Measurements from ENCODE around the gene ARHGAP6.

GRCh38 chrX:11296051-11296450 lies 369.7 kb downstream of the ARHGAP6 start:
- TF ChIP-seq EZH2 (IDR thresholded peaks at IDR 0.05; ENCODE audit: insufficient read depth, poor library complexity, severe bottlenecking) (no peak), EZH2phosphoT487 (IDR thresholded peaks at IDR 0.05; ENCODE audit: insufficient read depth, low read depth) (no peak)

Data from GM23248 (cell line).